ENCODE data around the gene PARP16.
"Not testable (repeated sequence)": the region's sequence is repeated elsewhere in the genome, so short reads cannot be mapped to it uniquely, and the experiment has no call there.

The PARP16 gene

GRCh38 chr15:65232520-65232919, 54.2 kb downstream of the PARP16 start:
- no peak for DNase-seq

- DNase-seq = no peak
These were observed 55.4 kb downstream of the PARP16 start for GRCh38 chr15:65231306-65231705.

- not testable (repeated sequence) for DNase-seq
These were observed 59.8 kb downstream of the PARP16 start for GRCh38 chr15:65226901-65227300.

GRCh38 chr15:65226221-65226620, 60.5 kb downstream of the PARP16 start:
- no peak for DNase-seq

GRCh38 chr15:65223996-65224395, 62.7 kb downstream of the PARP16 start:
- DNase-seq = no peak

- no peak for DNase-seq
These were observed 63.8 kb downstream of the PARP16 start for GRCh38 chr15:65222891-65223290.

- no peak for DNase-seq
These were observed 65.0 kb downstream of the PARP16 start for GRCh38 chr15:65221697-65222096.

- DNase-seq = no peak
These were observed 67.5 kb downstream of the PARP16 start for GRCh38 chr15:65219137-65219536.

- DNase-seq = no peak
These were observed 68.9 kb downstream of the PARP16 start for GRCh38 chr15:65217526-65218482.

GRCh38 chr15:65215496-65215895, 71.2 kb downstream of the PARP16 start:
- no peak for DNase-seq

- no peak for DNase-seq
These were observed 72.7 kb downstream of the PARP16 start for GRCh38 chr15:65214010-65214409.

GRCh38 chr15:65213241-65213640, 73.4 kb downstream of the PARP16 start:
- DNase-seq = no peak

GRCh38 chr15:65212097-65212496, 74.6 kb downstream of the PARP16 start:
- DNase-seq = no peak

GRCh38 chr15:65211482-65211982, 75.2 kb downstream of the PARP16 start:
- DNase-seq = no peak

GRCh38 chr15:65210770-65211481, 75.8 kb downstream of the PARP16 start, which contains the start of gene CILP:
Gene CILP (minus strand): TSS chr15:65211473. CDS start chr15:65209755, 1,718 bp downstream.
- DNase-seq = no peak

- no peak for DNase-seq
These were observed 76.7 kb downstream of the PARP16 start for GRCh38 chr15:65209701-65210643.

- no peak for DNase-seq
These were observed 78.0 kb downstream of the PARP16 start for GRCh38 chr15:65208647-65209046.

All from cerebellar nuclear complex (tissue), 1 donor.